T1000 (cell line): ENCODE measurements around the gene SPOCD1.

Experiments used
- DNase-seq: peaks from one replicate; lab custom pipeline; 2025; ENCODE audit warnings: mixed read lengths; lab: John Stamatoyannopoulos, UW

Gene SPOCD1

DNA sequence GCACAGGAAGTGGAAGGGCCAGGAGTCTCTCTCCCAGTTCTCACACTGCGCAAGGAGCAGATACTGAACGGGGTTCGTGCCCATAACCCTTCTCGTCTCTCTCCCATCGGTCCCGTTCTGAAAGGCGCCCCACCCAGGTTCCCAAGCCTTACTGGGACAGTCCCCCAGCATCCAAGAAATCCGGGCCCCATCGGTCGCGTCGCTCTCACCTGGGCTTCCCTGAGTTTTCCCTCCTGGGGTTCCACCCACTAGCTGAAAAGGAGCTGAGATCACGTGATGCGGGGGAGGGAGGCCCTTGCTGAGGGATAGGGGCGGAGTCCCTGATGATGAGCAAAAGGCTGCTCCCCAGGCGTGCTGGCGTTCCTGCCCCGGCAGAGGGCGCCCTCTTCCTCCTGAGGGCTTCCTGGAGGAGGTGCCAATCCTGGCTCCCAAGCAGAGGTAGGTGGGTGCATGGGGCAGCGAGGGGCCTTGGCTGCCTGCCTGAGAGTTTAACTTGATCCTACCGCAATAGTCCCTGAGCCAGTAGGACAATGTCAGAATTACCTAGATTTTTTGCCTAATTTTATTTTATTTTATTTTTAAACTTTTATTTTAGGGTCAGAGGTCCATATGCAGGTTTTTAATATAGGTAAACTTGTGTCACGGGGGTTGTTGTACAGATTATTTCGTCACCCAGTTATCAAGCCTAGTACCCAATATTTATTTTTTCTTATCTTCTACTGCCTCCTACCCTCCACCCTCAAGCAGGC, at the start of gene SPOCD1:
Gene SPOCD1 (minus strand): TSS at position 271 of the 749 bp plus-strand sequence. CDS start 689 bp downstream, outside the sequence.
- DNase-seq, result peak; percentile 58

- no peak for DNase-seq
These were observed 46.2 kb upstream of the SPOCD1 start for GRCh38 chr1:31862071-31862470.

- no peak for DNase-seq
These were observed 45.5 kb upstream of the SPOCD1 start for GRCh38 chr1:31861346-31861745.

GRCh38 chr1:31860581-31860980, 44.8 kb upstream of the SPOCD1 start:
- DNase-seq, result no peak

DNA sequence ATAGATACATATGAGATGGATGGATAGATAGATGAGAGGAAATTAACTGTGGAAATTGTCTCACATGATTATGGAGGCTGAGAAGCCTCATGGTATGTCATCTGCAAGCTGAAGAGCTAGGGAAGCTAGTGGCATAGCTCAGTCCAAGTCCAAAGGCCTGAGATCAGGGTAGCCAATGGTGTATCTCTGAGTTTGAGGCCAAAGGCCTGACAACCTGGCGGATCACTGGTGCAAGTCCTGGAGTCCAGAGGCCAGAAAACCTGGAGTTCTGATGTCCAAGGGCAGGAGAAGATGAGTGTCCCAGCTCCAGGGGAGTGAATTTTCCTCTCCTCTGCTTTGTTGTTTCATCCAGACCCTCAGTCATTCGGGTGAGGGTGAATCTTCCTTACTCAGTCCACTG, 43.9 kb upstream of the SPOCD1 start:
- no peak for DNase-seq

DNA sequence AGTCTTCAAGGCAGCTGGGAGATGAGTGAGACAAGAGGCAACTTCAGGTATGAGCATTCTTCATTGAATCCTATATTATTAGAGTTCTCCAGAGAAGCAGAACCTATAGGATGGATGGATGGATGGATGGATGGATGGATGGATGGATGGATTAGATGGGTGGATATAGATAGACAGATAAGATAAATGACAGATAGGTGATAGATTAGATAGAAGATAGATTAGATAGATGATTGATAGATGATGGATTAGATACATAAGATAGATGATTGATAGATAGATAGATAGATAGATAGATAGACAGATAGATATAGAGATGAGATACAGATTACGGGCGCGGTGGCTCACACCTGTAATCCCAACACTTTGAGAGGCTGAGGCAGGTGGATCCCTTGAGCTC, 43.2 kb upstream of the SPOCD1 start:
- no peak for DNase-seq

- DNase-seq, result no peak
These were observed 42.0 kb upstream of the SPOCD1 start for GRCh38 chr1:31857863-31858262.

- DNase-seq, result no peak
These were observed 40.3 kb upstream of the SPOCD1 start for GRCh38 chr1:31856140-31856539.

DNA sequence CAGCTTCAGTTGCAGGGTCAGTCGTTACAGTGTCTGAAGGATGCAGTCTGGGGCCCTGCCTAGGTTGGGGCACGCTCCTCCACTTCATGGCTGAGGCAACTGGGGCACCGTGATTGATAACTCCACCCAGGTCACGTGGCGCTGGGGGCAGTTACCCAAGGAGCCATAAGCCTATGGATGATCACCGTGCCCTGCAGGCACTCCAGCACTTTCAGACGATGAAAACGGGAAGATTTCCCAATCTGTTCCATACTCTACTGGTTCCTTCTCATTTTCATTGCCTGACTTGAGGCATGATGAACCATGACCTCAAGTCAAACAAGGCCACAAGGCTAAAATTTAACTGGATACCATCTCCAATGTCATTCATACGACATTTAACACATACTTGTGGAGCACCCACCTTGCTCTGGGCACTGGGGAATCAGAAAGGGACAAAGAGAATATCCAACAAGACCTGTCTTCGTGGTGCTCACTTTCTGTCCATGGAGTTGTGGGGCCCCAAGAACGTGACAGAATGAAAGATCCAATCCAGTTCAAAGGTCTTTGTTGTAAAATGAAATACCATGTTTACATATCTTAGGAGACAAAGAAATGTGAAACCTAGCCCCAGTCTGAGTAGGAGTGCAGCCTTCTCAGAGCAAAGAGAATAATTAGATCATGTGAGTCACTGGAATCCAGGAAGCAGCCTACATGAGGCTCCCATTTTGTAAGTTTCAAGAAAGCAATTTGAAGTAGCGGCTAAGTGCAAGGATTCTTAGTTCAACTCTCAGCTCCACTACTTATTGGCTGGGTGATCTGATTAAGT, 39.4 kb upstream of the SPOCD1 start:
- no peak for DNase-seq

- no peak for DNase-seq
These were observed 33.8 kb upstream of the SPOCD1 start for GRCh38 chr1:31849653-31850052.

DNA sequence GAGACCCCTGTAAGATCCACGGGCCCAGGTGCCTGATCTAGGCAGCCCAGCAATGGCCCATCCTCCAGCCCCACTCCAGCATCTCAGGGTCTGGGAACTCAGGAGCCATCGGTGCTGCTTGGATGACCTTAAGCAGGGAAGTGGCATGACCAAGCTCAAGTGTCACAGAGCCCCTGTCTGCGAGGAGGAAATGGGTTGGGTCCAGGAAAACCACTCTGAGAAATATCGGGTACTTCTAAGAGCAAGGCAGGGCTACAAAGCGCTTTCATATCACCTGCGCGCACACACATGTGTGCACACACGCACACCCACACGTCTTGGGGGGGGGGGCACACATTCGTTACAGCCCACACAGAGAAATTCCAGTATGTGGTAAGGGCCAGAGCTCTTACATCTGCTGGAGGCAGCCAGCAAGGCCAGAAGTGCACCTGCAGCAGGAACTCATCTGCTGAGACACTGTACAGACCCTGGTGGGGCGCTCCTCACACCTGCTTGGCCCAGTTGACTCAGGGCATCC, 32.6 kb upstream of the SPOCD1 start:
- no peak for DNase-seq

GRCh38 chr1:31846484-31846883, 30.7 kb upstream of the SPOCD1 start:
- no peak for DNase-seq

- no peak for DNase-seq
These were observed 27.7 kb upstream of the SPOCD1 start for GRCh38 chr1:31843506-31843905.

DNA sequence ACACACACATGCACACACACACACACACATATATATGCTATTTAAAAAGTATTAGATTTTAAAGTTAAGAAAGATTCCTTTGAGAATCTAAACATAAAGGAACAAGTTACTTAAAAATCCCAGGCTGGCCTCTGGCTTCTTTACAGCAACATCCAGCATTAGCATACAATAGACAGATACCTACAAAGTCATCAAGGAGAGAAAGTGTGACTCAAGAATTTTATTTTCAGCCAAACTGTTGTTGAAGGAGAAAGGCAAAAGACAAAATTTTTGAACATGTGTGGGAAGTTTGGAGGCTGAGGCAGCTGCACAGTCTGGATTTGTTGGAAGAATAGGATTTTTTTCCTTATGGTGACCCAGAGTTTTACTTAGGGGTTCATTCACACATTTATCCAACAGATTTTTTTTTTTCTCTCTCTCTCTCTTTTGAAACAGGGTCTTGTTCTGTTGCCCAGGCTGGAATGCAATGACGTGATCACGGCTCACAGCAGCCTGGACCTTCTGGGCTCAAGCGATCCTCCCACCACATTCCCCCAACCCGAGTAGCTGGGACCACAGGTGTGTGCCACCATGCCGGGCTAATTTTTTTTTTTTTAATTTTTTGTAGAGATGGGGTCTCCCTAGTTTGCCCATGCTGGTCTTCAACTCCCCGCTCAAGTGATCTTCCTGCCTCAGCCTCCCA, 24.0 kb upstream of the SPOCD1 start:
- no peak for DNase-seq

GRCh38 chr1:31837451-31838158, 21.8 kb upstream of the SPOCD1 start:
- no peak for DNase-seq

- DNase-seq, result no peak
These were observed 20.8 kb upstream of the SPOCD1 start for GRCh38 chr1:31836638-31837037.

DNA sequence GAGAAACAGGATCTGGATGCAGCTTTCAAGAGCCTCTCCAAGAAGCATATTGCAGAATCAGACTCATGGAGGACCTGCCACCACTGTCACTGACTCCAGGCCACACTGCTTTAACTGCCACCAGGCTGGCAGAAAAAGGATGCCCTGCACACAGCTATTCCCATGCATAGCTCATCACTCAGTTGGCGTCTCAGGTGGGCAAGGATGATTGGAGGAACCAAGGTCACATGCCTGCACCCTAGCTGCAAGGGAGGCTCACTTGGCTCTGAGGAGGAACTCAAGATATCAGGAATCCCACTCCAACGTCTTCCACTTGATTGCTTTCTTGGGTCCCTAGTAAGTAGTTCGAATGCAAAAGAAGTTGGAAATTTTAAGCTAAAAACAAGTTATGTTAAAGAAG, 19.6 kb upstream of the SPOCD1 start:
- no peak for DNase-seq

GRCh38 chr1:31834501-31834900, 18.7 kb upstream of the SPOCD1 start:
- DNase-seq, result no peak

DNA sequence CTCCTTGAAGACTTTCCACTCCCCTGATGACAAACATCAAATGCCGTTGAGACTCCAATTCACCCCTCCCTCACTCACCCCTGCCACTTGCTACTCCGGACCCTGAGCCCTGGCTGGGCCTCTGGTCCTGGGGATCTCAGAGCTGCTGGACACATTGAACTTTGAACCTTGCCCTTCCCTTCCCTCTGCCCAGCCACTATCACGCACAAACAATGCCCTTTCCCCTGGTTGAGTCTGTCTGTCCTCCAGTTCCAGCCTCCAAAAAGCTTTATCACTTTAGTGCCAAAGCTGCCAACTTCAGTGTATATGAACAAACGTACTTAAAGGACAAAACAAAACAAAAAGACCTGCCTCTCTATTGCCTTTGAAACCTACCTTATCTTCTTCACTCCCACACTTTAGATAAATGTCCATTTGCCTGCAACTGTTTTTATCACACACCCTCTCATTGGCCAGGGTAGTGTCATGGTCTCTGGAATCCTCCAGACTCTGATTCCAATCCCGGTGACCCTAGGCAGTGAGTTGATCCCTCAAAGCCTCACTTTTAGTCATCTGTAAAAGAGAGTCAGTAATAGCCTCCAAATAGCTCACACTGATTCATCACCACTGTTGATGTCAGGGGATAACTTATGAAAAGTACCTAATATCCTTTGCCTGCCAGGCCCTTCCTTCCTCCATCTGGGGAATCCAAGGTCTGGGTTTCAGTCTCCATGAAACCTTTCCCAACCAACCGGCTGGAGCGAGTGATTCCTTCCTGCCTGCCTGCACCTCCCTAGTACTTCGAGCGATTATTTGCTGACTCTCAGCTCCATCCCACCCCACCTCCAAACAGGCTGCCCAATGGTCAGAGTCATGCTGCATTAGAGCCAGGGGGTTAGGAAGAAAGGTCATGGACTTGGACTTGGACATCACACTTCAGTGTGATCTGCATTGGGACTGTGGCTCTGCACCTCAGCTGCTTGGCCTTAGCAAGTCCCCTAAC, 15.9 kb upstream of the SPOCD1 start:
- no peak for DNase-seq

GRCh38 chr1:31830511-31830910, 14.7 kb upstream of the SPOCD1 start:
- DNase-seq, result no peak

- no peak for DNase-seq
These were observed 14.2 kb upstream of the SPOCD1 start for GRCh38 chr1:31830065-31830464.
